Fibroblast of lung (primary cell): Measurements from ENCODE around the gene UBE3A. TPM values are rescaled to one million over a fixed set of nuclear protein-coding genes. Genes with fewer than 3 reads are reported as not detected.

Experiments used
- DNase-seq, 2 donors: peaks; one replicate each; pipeline versions ENCODE4 v3.0.0 to v3.0.0-alpha.2; 2010; ENCODE audit warnings: low read depth in 2 of 2
- H2AFZ ChIP-seq: 2 replicates; pipeline ENCODE4 v1.5.1; 2012; ENCODE audit warnings: low read length, control low read depth, inconsistent platforms
- H3K27ac ChIP-seq: 2 replicates; pipeline ENCODE4 v1.5.1; 2011; ENCODE audit warnings: low read length, control low read depth; ENCODE audit not compliant: insufficient read depth
- H3K27me3 ChIP-seq: 2 replicates; pipeline ENCODE4 v1.5.1; 2011; ENCODE audit warnings: mild to moderate bottlenecking, low read length; ENCODE audit not compliant: control insufficient read depth, insufficient read depth
- H3K36me3 ChIP-seq: 2 replicates; pipeline ENCODE4 v1.5.1; 2011; ENCODE audit warnings: low read length; ENCODE audit not compliant: control insufficient read depth, insufficient read depth
- H3K4me1 ChIP-seq: 2 replicates; pipeline ENCODE4 v1.5.1; 2011; ENCODE audit warnings: low read length; ENCODE audit not compliant: control insufficient read depth, insufficient read depth; ENCODE audit errors: extremely low read depth
- H3K4me2 ChIP-seq: 2 replicates; pipeline ENCODE4 v1.5.1; 2011; ENCODE audit warnings: low read length, control low read depth; ENCODE audit not compliant: insufficient read depth; ENCODE audit errors: extremely low read depth
- H3K4me3 ChIP-seq, 4 experiments: fragments of 200-600 bp in 1 of 4; sonication (generic) in 1 of 4; replicated peaks in 1 of 4; 2 replicates each; pipeline ENCODE4 v1.5.1; 2011 to 2016; ENCODE audit warnings: low read length in 4 of 4, low read depth in 3 of 4, mild to moderate bottlenecking in 3 of 4, control low read depth in 2 of 4, inconsistent platforms in 1 of 4, mixed read lengths in 1 of 4; ENCODE audit not compliant: insufficient read depth in 1 of 4; ENCODE audit errors: control extremely low read depth in 1 of 4
- H3K79me2 ChIP-seq: 2 replicates; pipeline ENCODE4 v1.5.1; 2012; ENCODE audit warnings: mild to moderate bottlenecking, low read length, inconsistent platforms; ENCODE audit not compliant: control insufficient read depth, insufficient read depth
- H3K9ac ChIP-seq: 2 replicates; pipeline ENCODE4 v1.5.1; 2011; ENCODE audit warnings: mild to moderate bottlenecking, low read length, control low read depth; ENCODE audit not compliant: insufficient read depth
- H3K9me3 ChIP-seq: 2 replicates; pipeline ENCODE4 v1.5.1; 2012; ENCODE audit warnings: low read depth, low read length; ENCODE audit not compliant: control insufficient read depth, insufficient read depth
- H4K20me1 ChIP-seq: 2 replicates; pipeline ENCODE4 v1.5.1; 2011; ENCODE audit warnings: low read length; ENCODE audit not compliant: control insufficient read depth, insufficient read depth; ENCODE audit errors: extremely low read depth
- EZH2 ChIP-seq: IDR thresholded peaks from 2 replicates; pipeline ENCODE4 v1.5.1; 2012; ENCODE audit warnings: low read length, control low read depth, mild to moderate bottlenecking; ENCODE audit errors: missing control alignments
- polyA plus RNA-seq, 2 donors: library from polyadenylated mRNA; depleted of rRNA in 1 of 2; stranded (reverse) in 1 of 2; unstranded in 1 of 2; fragments of >200 nt; gene quantifications; 2 replicates each; pipeline ENCODE4 v1.2.1, GENCODE V29; 2011 to 2012; ENCODE audit warnings: missing spikeins in 1 of 2
- total RNA-seq: library from RNA; depleted of rRNA; stranded (reverse); fragments of >200 nt; gene quantifications from 2 replicates; pipeline ENCODE4 v1.2.1, GENCODE V29; 2014
- TF ChIP-seq, protein P1 (sequence below), 2 donors: IDR thresholded peaks in 1 of 2; conservative IDR thresholded peaks in 1 of 2; 1 replicate in 1 of 2; 2 replicates in 1 of 2; pipeline ENCODE4 v1.5.1; 2011 to 2012; ENCODE audit warnings: low read length in 2 of 2, control low read depth in 1 of 2, inconsistent platforms in 1 of 2, low read depth in 1 of 2, mild to moderate bottlenecking in 1 of 2

UBE3A gene
- total and polyA plus RNA-seq, 2 donors (not counting 1 experiment from before 2014, with no cell fraction given) = 37.2 to 71.5 TPM

DNA sequence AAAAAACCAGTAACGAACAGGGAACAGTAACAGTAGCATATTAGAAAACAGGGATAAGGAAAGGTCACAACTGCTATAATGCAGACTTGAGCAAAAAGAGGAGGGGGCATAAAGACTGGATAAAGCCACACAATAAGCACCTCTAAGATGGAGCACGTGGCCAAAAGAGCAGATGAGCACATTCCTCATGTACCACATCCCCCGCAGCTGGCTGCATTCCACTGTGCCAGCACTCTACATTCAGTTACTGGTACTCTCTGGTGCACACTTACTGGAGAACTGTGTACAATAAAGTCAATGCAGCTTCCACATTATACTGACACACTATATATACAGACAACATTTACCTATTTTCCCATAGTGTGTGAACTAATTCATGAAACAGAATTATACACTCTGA, 64.7 kb downstream of the UBE3A start:
- Histone ChIP-seq H3K4me1 (peaks cover 2% of the 10 kb centered on the region), H3K36me3 (no peaks in the 10 kb centered on the region), H3K9ac (no peak overlapping the region), H3K27ac (no peak overlapping the region), H3K9me3 (no peaks in the 10 kb centered on the region), H4K20me1 (no peaks in the 10 kb centered on the region), H3K27me3 (no peaks in the 10 kb centered on the region), H2AFZ (no peak overlapping the region), H3K79me2 (peaks cover 35% of the 10 kb centered on the region), H3K4me3 (no peak overlapping the region), H3K4me2 (no peak overlapping the region)
- DNase-seq = peak in 1 of 2 donors; percentile 6
- TF ChIP-seq EZH2 = no peak
- TF ChIP-seq, protein P1, sequence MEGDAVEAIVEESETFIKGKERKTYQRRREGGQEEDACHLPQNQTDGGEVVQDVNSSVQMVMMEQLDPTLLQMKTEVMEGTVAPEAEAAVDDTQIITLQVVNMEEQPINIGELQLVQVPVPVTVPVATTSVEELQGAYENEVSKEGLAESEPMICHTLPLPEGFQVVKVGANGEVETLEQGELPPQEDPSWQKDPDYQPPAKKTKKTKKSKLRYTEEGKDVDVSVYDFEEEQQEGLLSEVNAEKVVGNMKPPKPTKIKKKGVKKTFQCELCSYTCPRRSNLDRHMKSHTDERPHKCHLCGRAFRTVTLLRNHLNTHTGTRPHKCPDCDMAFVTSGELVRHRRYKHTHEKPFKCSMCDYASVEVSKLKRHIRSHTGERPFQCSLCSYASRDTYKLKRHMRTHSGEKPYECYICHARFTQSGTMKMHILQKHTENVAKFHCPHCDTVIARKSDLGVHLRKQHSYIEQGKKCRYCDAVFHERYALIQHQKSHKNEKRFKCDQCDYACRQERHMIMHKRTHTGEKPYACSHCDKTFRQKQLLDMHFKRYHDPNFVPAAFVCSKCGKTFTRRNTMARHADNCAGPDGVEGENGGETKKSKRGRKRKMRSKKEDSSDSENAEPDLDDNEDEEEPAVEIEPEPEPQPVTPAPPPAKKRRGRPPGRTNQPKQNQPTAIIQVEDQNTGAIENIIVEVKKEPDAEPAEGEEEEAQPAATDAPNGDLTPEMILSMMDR (conservative IDR thresholded peaks at IDR 0.05 in 1 of 2, IDR thresholded peaks at IDR 0.05 in 1 of 2; ENCODE audit: low read depth in 1 of 2, low read length in 2 of 2) = no peak

DNA sequence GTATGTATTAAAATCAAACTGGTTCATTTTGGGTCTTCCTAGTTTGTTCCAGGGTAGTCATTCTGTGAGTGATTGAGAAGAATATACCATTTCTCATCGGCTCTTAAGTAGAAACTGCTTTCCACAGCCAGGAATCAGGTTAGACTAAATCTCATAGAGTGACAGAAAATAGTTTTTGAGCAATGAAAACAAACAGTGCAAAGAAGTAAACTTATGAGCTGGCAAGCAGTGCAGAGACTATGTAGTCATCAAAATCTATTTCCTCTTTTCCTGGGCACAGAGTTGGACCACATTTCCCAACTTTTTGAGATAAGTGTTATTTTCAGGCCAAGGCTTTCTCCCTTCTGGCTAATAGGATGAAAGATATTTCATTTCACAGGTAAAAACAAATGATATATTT, 66.5 kb downstream of the UBE3A start:
- Histone ChIP-seq H3K79me2 (peaks cover 30% of the 10 kb centered on the region), H3K36me3 (no peaks in the 10 kb centered on the region), H4K20me1 (no peaks in the 10 kb centered on the region), H3K9ac (no peak overlapping the region), H3K4me3 (no peak overlapping the region), H3K9me3 (no peaks in the 10 kb centered on the region), H2AFZ (no peak overlapping the region), H3K27ac (no peak overlapping the region), H3K27me3 (no peaks in the 10 kb centered on the region), H3K4me2 (no peak overlapping the region), H3K4me1 (peaks cover 2% of the 10 kb centered on the region)
- no peak for TF ChIP-seq EZH2
- TF ChIP-seq, protein P1 (conservative IDR thresholded peaks at IDR 0.05 in 1 of 2, IDR thresholded peaks at IDR 0.05 in 1 of 2; ENCODE audit: low read depth in 1 of 2, low read length in 2 of 2) = no peak
- DNase-seq = peak; percentile 67 to 73

DNA sequence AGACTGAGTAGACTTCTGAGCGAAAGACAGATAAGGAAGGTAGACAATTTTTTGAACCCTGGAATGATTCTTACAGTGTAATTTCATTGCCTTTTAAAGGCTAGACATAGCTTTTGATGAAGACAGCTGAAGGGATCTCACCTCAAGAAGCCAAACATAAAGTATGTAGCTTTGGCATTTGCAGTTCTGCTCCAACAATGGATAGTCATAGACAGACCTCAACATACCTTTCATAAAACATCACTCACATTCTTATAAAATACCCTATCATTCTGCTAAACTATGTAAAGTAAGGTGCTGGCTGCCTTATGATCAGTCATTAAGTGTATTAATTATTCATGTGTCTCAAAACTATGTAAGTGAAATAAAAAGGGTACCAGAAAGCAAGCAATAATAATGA, 70.0 kb downstream of the UBE3A start:
- no peak overlapping the region for H3K9ac ChIP-seq
- H3K27ac ChIP-seq = no peak overlapping the region
- TF ChIP-seq, protein P1 (conservative IDR thresholded peaks at IDR 0.05 in 1 of 2, IDR thresholded peaks at IDR 0.05 in 1 of 2; ENCODE audit: low read depth in 1 of 2, low read length in 2 of 2) = no peak
- no peak for TF ChIP-seq EZH2
- H3K27me3 ChIP-seq = no peaks in the 10 kb centered on the region
- peaks cover 19% of the 10 kb centered on the region for H3K79me2 ChIP-seq
- H3K4me1 ChIP-seq = peaks cover 2% of the 10 kb centered on the region
- no peak overlapping the region for H3K4me2 ChIP-seq
- H4K20me1 ChIP-seq = no peaks in the 10 kb centered on the region
- H3K4me3 ChIP-seq = no peak overlapping the region
- DNase-seq = peak in 1 of 2 donors; percentile 89
- H3K36me3 ChIP-seq = no peaks in the 10 kb centered on the region
- H3K9me3 ChIP-seq = no peaks in the 10 kb centered on the region
- H2AFZ ChIP-seq = no peak overlapping the region
